AG04449 (cell line): Measurements from ENCODE around the gene STEEP1.

Experiments
- CTCF ChIA-PET: fragments of 350-600 bp; formaldehyde crosslinking; extraction: SDS; loops from one replicate; lab custom pipeline; 2021; ENCODE audit warnings: antibody characterized with exemption; lab: Yijun Ruan, JAX
- POLR2A ChIA-PET: fragments of 400-600, 350-600 bp; formaldehyde crosslinking; extraction: SDS; loops from one replicate; lab custom pipeline; 2020; ENCODE audit warnings: antibody characterized with exemption, inconsistent platforms; lab: Yijun Ruan, JAX
- DNase-seq: peaks from one replicate; pipeline ENCODE4 v3.0.0-alpha.2; 2010; ENCODE audit warnings: low read depth, low spot score
- H3K4me3 ChIP-seq: 2 replicates; pipeline ENCODE4 v1.5.1; 2011; ENCODE audit warnings: low read depth, mild to moderate bottlenecking, control low read depth, low read length
- CTCF ChIP-seq: IDR thresholded peaks from one replicate; pipeline ENCODE4 v1.5.1; 2011; ENCODE audit warnings: mild to moderate bottlenecking, moderate library complexity, low read length, control low read depth, inconsistent platforms; ENCODE audit not compliant: insufficient read depth; ENCODE audit errors: missing control alignments

STEEP1 gene

GRCh38 chrX:119549327-119550016 lies 15.7 kb downstream of the STEEP1 start:
- no peak overlapping the region for H3K4me3 ChIP-seq
- no peak for TF ChIP-seq CTCF
- ChIA-PET POLR2A (no interaction called here), CTCF (interaction anchor here (1.1 to 1.5 kb wide), 2 partner anchors 10 to 71 kb away, joined by 3 read pairs; no protein-coding TSS in a partner anchor)
- no peak for DNase-seq

GRCh38 chrX:119541188-119541587 lies 24.0 kb downstream of the STEEP1 start:
- no peak for TF ChIP-seq CTCF
- no peak overlapping the region for H3K4me3 ChIP-seq
- ChIA-PET CTCF (no interaction called here), POLR2A (no interaction called here)
- DNase-seq, result peak; percentile 3

GRCh38 chrX:119539872-119540271 lies 25.3 kb downstream of the STEEP1 start:
- no peak for TF ChIP-seq CTCF
- CTCF ChIA-PET, result no interaction called here
- no peak overlapping the region for H3K4me3 ChIP-seq
- DNase-seq, result no peak
- POLR2A ChIA-PET, result no interaction called here

DNA sequence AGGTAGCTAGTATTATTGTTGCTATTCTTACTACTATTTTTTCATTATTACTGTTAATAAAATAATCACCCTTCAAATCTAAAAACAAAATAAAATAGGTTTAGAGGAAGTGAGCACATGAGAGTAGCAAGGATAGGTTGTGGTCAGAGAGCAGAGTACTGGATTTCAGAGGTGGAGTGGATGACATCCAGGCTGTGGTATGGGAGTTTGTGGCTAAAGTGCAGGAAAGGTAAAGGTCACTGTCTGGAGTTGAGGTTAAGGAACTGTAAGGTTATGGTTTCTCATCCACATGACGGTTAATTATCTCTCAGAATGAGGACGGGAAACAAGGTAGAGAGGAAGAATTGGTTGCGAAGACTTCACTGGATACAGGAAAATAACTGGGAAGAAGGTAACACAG lies 27.7 kb downstream of the STEEP1 start:
- POLR2A ChIA-PET, result interaction anchor here (0.6 kb wide), 1 partner anchor 25 kb away, joined by 3 read pairs; no protein-coding TSS in a partner anchor
- no peak for TF ChIP-seq CTCF
- DNase-seq, result no peak
- CTCF ChIA-PET, result no interaction called here
- no peak overlapping the region for H3K4me3 ChIP-seq

DNA sequence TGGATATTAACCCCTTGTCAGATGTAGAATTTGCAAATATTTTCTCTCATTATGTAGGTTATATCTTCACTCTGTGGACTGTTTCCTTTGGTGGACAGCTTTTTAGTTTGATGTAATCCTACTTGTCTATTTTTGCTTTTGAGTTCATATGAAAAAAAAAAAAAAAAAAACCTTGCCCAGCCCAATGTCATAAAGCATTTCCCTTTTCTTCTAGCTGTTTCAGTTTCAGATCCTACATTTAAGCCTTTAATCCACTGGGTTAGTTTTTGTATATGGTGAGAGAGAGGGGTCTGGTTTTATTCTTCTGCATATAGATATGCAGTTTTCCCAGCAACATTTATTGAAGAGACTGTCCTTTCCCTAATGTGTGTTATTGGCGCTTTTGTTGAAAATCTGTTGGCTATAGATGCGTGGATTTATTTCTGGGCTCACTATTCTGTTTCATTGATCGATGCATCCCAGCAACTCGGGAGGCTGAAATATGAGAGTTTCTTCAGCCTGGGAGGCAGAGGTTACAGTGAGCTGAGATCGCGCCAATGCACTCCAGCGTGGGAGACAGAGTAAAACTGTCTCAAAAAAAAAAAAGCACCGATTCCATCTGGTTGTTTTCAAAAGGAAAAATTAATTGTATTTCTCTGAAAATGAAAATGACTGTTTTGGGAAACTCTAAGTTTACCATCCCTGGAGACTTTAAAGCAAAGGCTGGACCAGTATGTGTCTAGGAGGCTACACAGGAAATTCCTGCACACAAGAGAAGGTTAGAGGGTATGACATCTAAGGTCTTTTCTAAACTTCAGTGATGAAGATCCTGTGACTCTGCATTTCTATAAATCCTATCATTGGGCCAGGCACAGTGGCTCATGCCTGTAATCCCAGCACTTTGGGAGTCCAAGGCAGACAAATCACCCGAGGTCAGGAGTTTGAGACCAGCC lies 35.6 kb downstream of the STEEP1 start:
- CTCF ChIA-PET, result no interaction called here
- TF ChIP-seq CTCF, result no peak
- POLR2A ChIA-PET, result no interaction called here
- DNase-seq, result no peak
- no peak overlapping the region for H3K4me3 ChIP-seq

GRCh38 chrX:119523664-119524184 lies 41.5 kb downstream of the STEEP1 start:
- no peak overlapping the region for H3K4me3 ChIP-seq
- no peak for DNase-seq
- CTCF ChIA-PET, result interaction anchor here (1.1 kb wide), 1 partner anchor 11 kb away, joined by 5 read pairs; no protein-coding TSS in a partner anchor
- POLR2A ChIA-PET, result no interaction called here
- no peak for TF ChIP-seq CTCF
